ENCODE results near the gene PCNX2. TPM values are rescaled to one million over a fixed set of nuclear protein-coding genes. Genes with fewer than 3 reads are reported as not detected.

Gene PCNX2
- total RNA-seq, 1 experiment from 2014 or later, result 96.2 TPM

DNA sequence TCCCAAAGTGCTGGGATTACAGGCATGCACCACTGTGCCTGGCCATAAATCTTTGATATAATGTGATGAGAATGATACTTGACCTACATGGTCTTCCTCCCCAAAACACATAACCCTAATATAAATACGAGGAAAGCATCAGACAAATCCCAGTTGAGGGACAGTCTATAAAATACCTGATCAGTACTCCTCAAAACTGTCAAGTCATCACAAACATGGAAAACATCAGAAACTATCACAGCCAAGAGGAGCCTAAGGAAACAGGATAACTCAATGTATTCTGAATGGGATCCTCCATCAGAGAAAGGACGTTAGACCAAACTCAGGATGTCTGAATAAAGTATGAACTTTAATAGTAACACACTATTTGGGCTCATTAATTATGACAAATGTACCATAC lies 172.7 kb downstream of the PCNX2 start:
- Histone ChIP-seq H3K36me3 (ENCODE audit: insufficient read depth, low read length) (peaks cover 10% of the 10 kb centered on the region; the same call in 1 of the 2 replicates), H3K79me2 (ENCODE audit: low read length) (peaks cover 7% of the 10 kb centered on the region), H4K20me1 (ENCODE audit: insufficient read depth, low read depth, low read length) (no peaks in the 10 kb centered on the region), H3K9me2 (replicated peaks; ENCODE audit: insufficient read depth, low read length) (no peaks in the 10 kb centered on the region), H3K27me3 (ENCODE audit: low read length) (no peaks in the 10 kb centered on the region), H3K4me1 (ENCODE audit: low read length) (no peaks in the 10 kb centered on the region), H3K9ac (ENCODE audit: low read length) (no peak overlapping the region), H2AFZ (ENCODE audit: low read length) (no peak overlapping the region), H3K27ac (ENCODE audit: low read length) (no peak overlapping the region), H3K4me3 (ENCODE audit: low read length) (no peak overlapping the region), H3K9me3 (ENCODE audit: low read length) (0 out of 2 replicates have a peak, but pooled peaks cover 4% of the 10 kb centered on the region), H3K4me2 (ENCODE audit: low read depth, low read length, poor library complexity, severe bottlenecking) (no peak overlapping the region)
- no peak for DNase-seq

- Histone ChIP-seq H3K9me3 (ENCODE audit: low read length) (0 out of 2 replicates have a peak, but pooled peaks cover 4% of the 10 kb centered on the region), H3K79me2 (ENCODE audit: low read length) (peaks cover 8% of the 10 kb centered on the region), H3K27me3 (ENCODE audit: low read length) (no peaks in the 10 kb centered on the region), H3K4me1 (ENCODE audit: low read length) (no peaks in the 10 kb centered on the region), H3K36me3 (ENCODE audit: insufficient read depth, low read length) (peaks cover 10% of the 10 kb centered on the region; the same call in 1 of the 2 replicates), H3K9me2 (replicated peaks; ENCODE audit: insufficient read depth, low read length) (no peaks in the 10 kb centered on the region), H4K20me1 (ENCODE audit: insufficient read depth, low read depth, low read length) (no peaks in the 10 kb centered on the region), H3K9ac (ENCODE audit: low read length) (no peak overlapping the region), H3K27ac (ENCODE audit: low read length) (no peak overlapping the region), H2AFZ (ENCODE audit: low read length) (no peak overlapping the region), H3K4me3 (ENCODE audit: low read length) (no peak overlapping the region), H3K4me2 (ENCODE audit: low read depth, low read length, poor library complexity, severe bottlenecking) (no peak overlapping the region)
- no peak for DNase-seq
Observed at GRCh38 chr1:233121947-233122559, 173.5 kb downstream of the PCNX2 start.

DNA sequence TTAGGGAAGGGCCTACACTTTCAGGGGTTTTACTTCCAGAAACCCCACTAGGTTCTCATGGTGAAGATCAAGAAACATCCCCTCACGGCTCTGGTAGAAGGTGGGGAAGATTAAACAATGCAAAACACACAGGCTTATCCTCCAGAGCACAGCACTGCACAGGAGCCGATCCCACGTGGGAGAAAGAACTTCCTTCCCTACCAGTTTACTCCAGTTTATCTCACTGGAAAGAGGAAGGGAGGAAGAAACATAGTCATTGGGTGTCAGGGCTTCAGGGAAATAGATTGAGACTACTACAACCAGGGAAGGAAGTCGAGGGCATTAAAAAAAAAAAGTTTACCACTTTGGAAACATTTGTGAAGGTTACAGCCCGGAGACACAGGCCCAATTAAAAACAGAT lies 180.7 kb downstream of the PCNX2 start:
- no peaks in the 10 kb centered on the region for H3K27me3 ChIP-seq (ENCODE audit: low read length)
- no peak overlapping the region for H3K4me2 ChIP-seq (ENCODE audit: low read depth, low read length, poor library complexity, severe bottlenecking)
- H2AFZ ChIP-seq (ENCODE audit: low read length), result no peak overlapping the region
- no peaks in the 10 kb centered on the region for H4K20me1 ChIP-seq (ENCODE audit: insufficient read depth, low read depth, low read length)
- peaks cover 13% of the 10 kb centered on the region for H3K79me2 ChIP-seq (ENCODE audit: low read length)
- H3K9me3 ChIP-seq (ENCODE audit: low read length), result 0 out of 2 replicates have a peak, but pooled peaks cover 4% of the 10 kb centered on the region
- H3K36me3 ChIP-seq (ENCODE audit: insufficient read depth, low read length), result peaks cover 16% of the 10 kb centered on the region
- H3K27ac ChIP-seq (ENCODE audit: low read length), result no peak overlapping the region
- H3K4me1 ChIP-seq (ENCODE audit: low read length), result no peaks in the 10 kb centered on the region
- H3K9me2 ChIP-seq (replicated peaks; ENCODE audit: insufficient read depth, low read length), result no peaks in the 10 kb centered on the region
- no peak overlapping the region for H3K4me3 ChIP-seq (ENCODE audit: low read length)
- no peak overlapping the region for H3K9ac ChIP-seq (ENCODE audit: low read length)
- DNase-seq, result no peak

GRCh38 chr1:233114159-233114558 lies 181.4 kb downstream of the PCNX2 start:
- H3K4me3 ChIP-seq (ENCODE audit: low read length), result no peak overlapping the region
- 0 out of 2 replicates have a peak, but pooled peaks cover 4% of the 10 kb centered on the region for H3K9me3 ChIP-seq (ENCODE audit: low read length)
- no peak for DNase-seq
- H4K20me1 ChIP-seq (ENCODE audit: insufficient read depth, low read depth, low read length), result no peaks in the 10 kb centered on the region
- no peak overlapping the region for H3K9ac ChIP-seq (ENCODE audit: low read length)
- H3K27ac ChIP-seq (ENCODE audit: low read length), result no peak overlapping the region
- peaks cover 13% of the 10 kb centered on the region for H3K79me2 ChIP-seq (ENCODE audit: low read length)
- H3K36me3 ChIP-seq (ENCODE audit: insufficient read depth, low read length), result peaks cover 16% of the 10 kb centered on the region
- no peaks in the 10 kb centered on the region for H3K4me1 ChIP-seq (ENCODE audit: low read length)
- H3K9me2 ChIP-seq (replicated peaks; ENCODE audit: insufficient read depth, low read length), result no peaks in the 10 kb centered on the region
- no peaks in the 10 kb centered on the region for H3K27me3 ChIP-seq (ENCODE audit: low read length)
- H2AFZ ChIP-seq (ENCODE audit: low read length), result no peak overlapping the region
- no peak overlapping the region for H3K4me2 ChIP-seq (ENCODE audit: low read depth, low read length, poor library complexity, severe bottlenecking)

- H3K36me3 ChIP-seq (ENCODE audit: insufficient read depth, low read length), result peaks cover 9% of the 10 kb centered on the region; the same call in 1 of the 2 replicates
- H2AFZ ChIP-seq (ENCODE audit: low read length), result no peak overlapping the region
- H3K4me2 ChIP-seq (ENCODE audit: low read depth, low read length, poor library complexity, severe bottlenecking), result no peak overlapping the region
- no peaks in the 10 kb centered on the region for H3K27me3 ChIP-seq (ENCODE audit: low read length)
- peaks cover 9% of the 10 kb centered on the region for H3K79me2 ChIP-seq (ENCODE audit: low read length)
- no peak for DNase-seq
- H4K20me1 ChIP-seq (ENCODE audit: insufficient read depth, low read depth, low read length), result no peaks in the 10 kb centered on the region
- H3K4me3 ChIP-seq (ENCODE audit: low read length), result no peak overlapping the region
- H3K27ac ChIP-seq (ENCODE audit: low read length), result no peak overlapping the region
- H3K9ac ChIP-seq (ENCODE audit: low read length), result no peak overlapping the region
- no peaks in the 10 kb centered on the region for H3K4me1 ChIP-seq (ENCODE audit: low read length)
- H3K9me2 ChIP-seq (replicated peaks; ENCODE audit: insufficient read depth, low read length), result no peaks in the 10 kb centered on the region
- H3K9me3 ChIP-seq (ENCODE audit: low read length), result no peaks in the 10 kb centered on the region
Observed at GRCh38 chr1:233113009-233113879, 182.3 kb downstream of the PCNX2 start.

DNA sequence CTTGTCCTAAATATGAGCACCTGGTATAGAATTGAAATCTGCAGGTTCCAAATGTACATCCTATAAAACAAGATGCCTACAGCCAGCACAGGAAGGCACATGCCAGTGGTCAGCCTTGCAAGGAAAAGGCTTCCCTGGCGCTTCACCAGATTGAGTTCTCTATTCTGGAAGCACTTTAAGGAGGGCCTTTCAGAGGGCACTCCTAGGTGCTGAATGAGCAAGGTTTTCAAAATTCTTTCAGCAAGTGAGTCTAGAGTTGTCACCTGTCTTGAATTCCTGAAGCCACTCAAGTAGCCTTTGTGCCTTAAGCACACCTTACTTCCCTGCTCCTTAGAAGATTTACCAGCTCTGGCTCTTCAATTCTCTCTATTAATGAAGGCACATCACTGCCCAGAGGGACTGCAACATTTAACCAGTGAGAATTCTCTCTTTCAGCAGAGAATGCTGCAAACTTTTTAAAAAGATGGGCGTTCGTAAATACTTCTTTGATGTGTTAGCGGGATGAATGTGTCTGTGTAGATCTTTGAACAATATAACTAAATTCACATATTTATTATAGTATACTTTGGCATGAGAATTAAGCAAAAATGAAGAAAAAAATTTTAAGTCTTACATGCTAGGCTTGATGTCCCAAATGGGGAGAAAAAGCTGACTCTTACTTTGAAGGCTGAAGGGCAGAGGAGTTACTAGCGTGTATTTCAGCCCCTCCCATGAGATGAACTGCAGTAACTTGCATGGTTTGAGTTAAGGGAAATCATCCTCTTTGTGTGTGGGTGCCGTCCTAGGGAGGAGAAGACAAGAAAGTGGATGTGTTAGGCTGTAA lies 183.1 kb downstream of the PCNX2 start:
- Histone ChIP-seq H3K9me2 (replicated peaks; ENCODE audit: insufficient read depth, low read length) (no peaks in the 10 kb centered on the region), H4K20me1 (ENCODE audit: insufficient read depth, low read depth, low read length) (no peaks in the 10 kb centered on the region), H3K4me1 (ENCODE audit: low read length) (no peaks in the 10 kb centered on the region), H3K27ac (ENCODE audit: low read length) (no peak overlapping the region), H2AFZ (ENCODE audit: low read length) (no peak overlapping the region), H3K27me3 (ENCODE audit: low read length) (no peaks in the 10 kb centered on the region), H3K4me3 (ENCODE audit: low read length) (no peak overlapping the region), H3K9ac (ENCODE audit: low read length) (no peak overlapping the region), H3K4me2 (ENCODE audit: low read depth, low read length, poor library complexity, severe bottlenecking) (no peak overlapping the region), H3K9me3 (ENCODE audit: low read length) (no peaks in the 10 kb centered on the region), H3K79me2 (ENCODE audit: low read length) (peaks cover 9% of the 10 kb centered on the region), H3K36me3 (ENCODE audit: insufficient read depth, low read length) (peaks cover 6% of the 10 kb centered on the region; the same call in 1 of the 2 replicates)
- no peak for DNase-seq

- Histone ChIP-seq H3K4me1 (ENCODE audit: low read length) (no peaks in the 10 kb centered on the region), H3K4me2 (ENCODE audit: low read depth, low read length, poor library complexity, severe bottlenecking) (no peak overlapping the region), H3K9me2 (replicated peaks; ENCODE audit: insufficient read depth, low read length) (no peaks in the 10 kb centered on the region), H3K36me3 (ENCODE audit: insufficient read depth, low read length) (peaks cover 6% of the 10 kb centered on the region; the same call in 1 of the 2 replicates), H3K27ac (ENCODE audit: low read length) (no peak overlapping the region), H3K79me2 (ENCODE audit: low read length) (peaks cover 5% of the 10 kb centered on the region; the same call in 1 of the 2 replicates), H2AFZ (ENCODE audit: low read length) (no peak overlapping the region), H3K4me3 (ENCODE audit: low read length) (no peak overlapping the region), H3K9me3 (ENCODE audit: low read length) (no peaks in the 10 kb centered on the region), H3K9ac (ENCODE audit: low read length) (no peak overlapping the region), H4K20me1 (ENCODE audit: insufficient read depth, low read depth, low read length) (no peaks in the 10 kb centered on the region), H3K27me3 (ENCODE audit: low read length) (no peaks in the 10 kb centered on the region)
- no peak for DNase-seq
Observed at GRCh38 chr1:233111731-233112130, 183.8 kb downstream of the PCNX2 start.

Measured in Karpas-422 (cell line).